ENCODE measurements around the gene CD38.
"Not testable (repeated sequence)": the region's sequence is repeated elsewhere in the genome, so short reads cannot be mapped to it uniquely, and the experiment has no call there.

The CD38 gene

GRCh38 chr4:15757054-15757453, 21.1 kb upstream of the CD38 start:
- no peak for TF ChIP-seq CTCF (IDR thresholded peaks at IDR 0.05; ENCODE audit: low read depth, low read length, missing control alignments)
- no peak overlapping the region for H3K4me3 ChIP-seq (ENCODE audit: low read depth, low read length)
- no peak for DNase-seq (ENCODE audit: low read depth)

GRCh38 chr4:15758294-15758693, 19.8 kb upstream of the CD38 start:
- TF ChIP-seq CTCF (IDR thresholded peaks at IDR 0.05; ENCODE audit: low read depth, low read length, missing control alignments) = no peak
- no peak overlapping the region for H3K4me3 ChIP-seq (ENCODE audit: low read depth, low read length)
- DNase-seq (ENCODE audit: low read depth) = no peak

GRCh38 chr4:15762460-15762859, 15.7 kb upstream of the CD38 start:
- not testable (repeated sequence) for DNase-seq (ENCODE audit: low read depth)

GRCh38 chr4:15765391-15765790, 12.7 kb upstream of the CD38 start:
- no peak for TF ChIP-seq CTCF (IDR thresholded peaks at IDR 0.05; ENCODE audit: low read depth, low read length, missing control alignments)
- H3K4me3 ChIP-seq (ENCODE audit: low read depth, low read length) = no peak overlapping the region
- no peak for DNase-seq (ENCODE audit: low read depth)

More at GRCh38 chr4:15762460-15762859, 15.7 kb upstream of the CD38 start:
- H3K4me3 ChIP-seq (ENCODE audit: low read depth, low read length) = not testable (repeated sequence)

GRCh38 chr4:15765910-15766697, 12.0 kb upstream of the CD38 start:
- TF ChIP-seq CTCF (IDR thresholded peaks at IDR 0.05; ENCODE audit: low read depth, low read length, missing control alignments) = no peak
- no peak overlapping the region for H3K4me3 ChIP-seq (ENCODE audit: low read depth, low read length)
- DNase-seq (ENCODE audit: low read depth) = no peak

- no peak for TF ChIP-seq CTCF (IDR thresholded peaks at IDR 0.05; ENCODE audit: low read depth, low read length, missing control alignments)
- DNase-seq (ENCODE audit: low read depth) = no peak
- H3K4me3 ChIP-seq (ENCODE audit: low read depth, low read length) = no peak overlapping the region
Observed at GRCh38 chr4:15766821-15767220, 11.3 kb upstream of the CD38 start.

- DNase-seq (ENCODE audit: low read depth) = no peak
- no peak overlapping the region for H3K4me3 ChIP-seq (ENCODE audit: low read depth, low read length)
- no peak for TF ChIP-seq CTCF (IDR thresholded peaks at IDR 0.05; ENCODE audit: low read depth, low read length, missing control alignments)
Observed at GRCh38 chr4:15769202-15769601, 8.9 kb upstream of the CD38 start.
